Ovary (tissue), 9 donors: ENCODE results near the gene VPS13C. TPM values are rescaled to one million over a fixed set of nuclear protein-coding genes. Genes with fewer than 3 reads are reported as not detected.
A peak's percentile ranks its signal among the peaks of the same experiment; 100 is the strongest.

Source experiments
- DNase-seq, 5 donors: peaks; one replicate each; pipeline ENCODE4 v3.0.0-alpha.2; 2019 to 2020
- H3K27ac ChIP-seq, 2 donors: fragments of 200-600 bp; one replicate each; pipeline versions ENCODE4 v1.5.1 to v1.8.0; 2019 to 2022
- H3K27me3 ChIP-seq: fragments of 200-600 bp; one replicate; pipeline ENCODE4 v1.8.0; 2022
- H3K36me3 ChIP-seq: fragments of 200-600 bp; sonication (generic); one replicate; pipeline ENCODE4 v1.5.1; 2019
- H3K4me1 ChIP-seq: one replicate; pipeline ENCODE4 v1.8.1; 2013; ENCODE audit warnings: mild to moderate bottlenecking, moderate library complexity; ENCODE audit not compliant: insufficient read depth
- H3K4me3 ChIP-seq: fragments of 200-600 bp; sonication (generic); one replicate; pipeline ENCODE4 v1.5.1; 2017
- H3K9me3 ChIP-seq, 2 donors: fragments of 200-600 bp in 1 of 2; sonication (generic) in 1 of 2; one replicate each; pipeline versions ENCODE4 v1.5.1 to v1.8.1; 2013 to 2019; ENCODE audit warnings: mild to moderate bottlenecking in 1 of 2, moderate library complexity in 1 of 2
- EP300 ChIP-seq: sonication (generic); formaldehyde crosslinking; IDR thresholded peaks from one replicate; pipeline ENCODE4 v1.6.1; 2017; ENCODE audit warnings: antibody characterized with exemption
- POLR2A ChIP-seq: fragments of 450-650 bp; IDR thresholded peaks from one replicate; pipeline ENCODE4 v1.6.1; 2017; ENCODE audit warnings: antibody characterized with exemption, mild to moderate bottlenecking, moderate library complexity
- WGBS, 3 donors: extraction: QIAGEN DNeasy Blood & Tissue Kit in 1 of 3; methylation state at CpG; one replicate each; pipeline versions ENCODE4 v1.1.5 to v1.1.7; 2013 to 2017; 5-methylcytosine and 5-hydroxymethylcytosine counted together
- intact Hi-C, 4 donors: fragments of 100-400 bp; cut with DNase I; formaldehyde crosslinking; loops; one replicate each; pipeline versions ENCODE4 v1.11.0 to v1.15.1; 2022 to 2023
- polyA plus RNA-seq, 2 donors: library from polyadenylated mRNA; stranded (reverse); fragments of 200-250 nt in 1 of 2; fragments of 350-450 nt in 1 of 2; fragmentation: Illumina TruSeq in 1 of 2; extraction: RNeasy Lipid Tissue Mini Kit (QIAGEN cat#74804) in 1 of 2; gene quantifications; one replicate each; pipeline ENCODE4 v1.2.3, GENCODE V29; 2013 to 2014
- total RNA-seq, 7 donors: library from RNA; depleted of rRNA in 2 of 7; stranded (reverse); fragments of >200 nt in 2 of 7; fragmentation: NEBNext Ultra II Directional in 3 of 7; extraction: Animal tissue kit (Norgen Biotek cat#: 25700) in 3 of 7; gene quantifications; one replicate each; pipeline versions ENCODE4 v1.1.0 to v1.2.4, GENCODE V29; 2016 to 2023
- TF ChIP-seq, protein P1 (sequence below), 3 donors: fragments of 450-650 bp in 2 of 3; fragments of 200-600 bp in 1 of 3; IDR thresholded peaks; one replicate each; pipeline versions ENCODE4 v1.5.1 to v1.8.0; 2016 to 2022; ENCODE audit warnings: antibody characterized with exemption in 3 of 3, mild to moderate bottlenecking in 1 of 3
- donor health status: DM: no; HTN: no; CAD: no; lungs with moderate emphysema.
- donor health status: DM: no; HTN: no; CAD: no.
- donor health status: Bipolar disorder and iron deficiency.
- donor health status: DM: yes; HTN: yes; CAD: no.
- donor health status: DM: no; HTN: no; CAD: no.
- donor health status: DM: yes; HTN: yes; CAD: no.

VPS13C gene
- total and polyA plus RNA-seq, 9 donors, result 19.4 to 78.1 (median 68.4) TPM

DNA sequence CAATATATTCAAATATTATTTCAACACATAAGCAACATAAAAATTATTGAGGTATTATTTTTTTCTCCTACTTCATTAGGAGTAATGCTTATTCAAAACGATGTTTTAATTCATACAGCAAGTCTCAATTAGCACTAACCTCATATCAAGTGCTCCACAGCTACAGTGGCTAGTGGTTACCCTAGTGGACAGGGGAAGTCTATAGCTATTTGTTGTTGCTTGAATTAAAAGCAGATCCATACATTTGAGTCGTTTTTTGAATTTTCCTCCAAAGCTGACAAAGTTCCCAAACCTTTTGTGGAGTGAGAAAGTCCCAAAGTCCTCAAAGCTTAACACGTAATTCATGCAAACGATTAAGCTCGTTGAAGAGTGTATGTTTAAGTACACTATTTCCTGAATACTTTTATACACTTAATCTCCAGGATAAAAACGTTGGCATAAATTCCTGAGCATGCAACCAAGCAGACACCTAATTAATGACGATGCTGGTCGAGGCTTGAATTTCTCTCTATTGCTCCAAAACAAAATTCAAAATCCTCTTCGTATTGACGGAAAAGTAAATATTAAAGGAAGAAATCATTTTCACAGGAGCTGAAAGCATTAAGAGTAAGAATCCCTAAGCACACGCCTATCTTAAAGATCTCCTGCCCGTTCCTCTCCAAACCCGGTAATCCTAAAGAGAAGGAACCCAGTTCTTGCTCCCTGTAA lies 985 bp downstream of the VPS13C start:
- TF ChIP-seq EP300 (no peak), POLR2A (no peak)
- TF ChIP-seq, protein P1, sequence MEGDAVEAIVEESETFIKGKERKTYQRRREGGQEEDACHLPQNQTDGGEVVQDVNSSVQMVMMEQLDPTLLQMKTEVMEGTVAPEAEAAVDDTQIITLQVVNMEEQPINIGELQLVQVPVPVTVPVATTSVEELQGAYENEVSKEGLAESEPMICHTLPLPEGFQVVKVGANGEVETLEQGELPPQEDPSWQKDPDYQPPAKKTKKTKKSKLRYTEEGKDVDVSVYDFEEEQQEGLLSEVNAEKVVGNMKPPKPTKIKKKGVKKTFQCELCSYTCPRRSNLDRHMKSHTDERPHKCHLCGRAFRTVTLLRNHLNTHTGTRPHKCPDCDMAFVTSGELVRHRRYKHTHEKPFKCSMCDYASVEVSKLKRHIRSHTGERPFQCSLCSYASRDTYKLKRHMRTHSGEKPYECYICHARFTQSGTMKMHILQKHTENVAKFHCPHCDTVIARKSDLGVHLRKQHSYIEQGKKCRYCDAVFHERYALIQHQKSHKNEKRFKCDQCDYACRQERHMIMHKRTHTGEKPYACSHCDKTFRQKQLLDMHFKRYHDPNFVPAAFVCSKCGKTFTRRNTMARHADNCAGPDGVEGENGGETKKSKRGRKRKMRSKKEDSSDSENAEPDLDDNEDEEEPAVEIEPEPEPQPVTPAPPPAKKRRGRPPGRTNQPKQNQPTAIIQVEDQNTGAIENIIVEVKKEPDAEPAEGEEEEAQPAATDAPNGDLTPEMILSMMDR (IDR thresholded peaks at IDR 0.05), result no peak
- peak overlapping the region; percentile 71 for H3K4me3 ChIP-seq
- H3K27ac ChIP-seq, result peak overlapping the region; percentile 82 to 87
- peaks cover 5% of the 10 kb centered on the region for H3K4me1 ChIP-seq
- no peaks in the 10 kb centered on the region for H3K36me3 ChIP-seq
- H3K27me3 ChIP-seq, result no peaks in the 10 kb centered on the region
- DNase-seq, result no peak
- intact Hi-C loops, result no loop called here
- H3K9me3 ChIP-seq, result no peaks in the 10 kb centered on the region
- WGBS, 3 donors, result 3 to 5% (median 4%) methylated on average over 13 of the region's 13 CpGs

DNA sequence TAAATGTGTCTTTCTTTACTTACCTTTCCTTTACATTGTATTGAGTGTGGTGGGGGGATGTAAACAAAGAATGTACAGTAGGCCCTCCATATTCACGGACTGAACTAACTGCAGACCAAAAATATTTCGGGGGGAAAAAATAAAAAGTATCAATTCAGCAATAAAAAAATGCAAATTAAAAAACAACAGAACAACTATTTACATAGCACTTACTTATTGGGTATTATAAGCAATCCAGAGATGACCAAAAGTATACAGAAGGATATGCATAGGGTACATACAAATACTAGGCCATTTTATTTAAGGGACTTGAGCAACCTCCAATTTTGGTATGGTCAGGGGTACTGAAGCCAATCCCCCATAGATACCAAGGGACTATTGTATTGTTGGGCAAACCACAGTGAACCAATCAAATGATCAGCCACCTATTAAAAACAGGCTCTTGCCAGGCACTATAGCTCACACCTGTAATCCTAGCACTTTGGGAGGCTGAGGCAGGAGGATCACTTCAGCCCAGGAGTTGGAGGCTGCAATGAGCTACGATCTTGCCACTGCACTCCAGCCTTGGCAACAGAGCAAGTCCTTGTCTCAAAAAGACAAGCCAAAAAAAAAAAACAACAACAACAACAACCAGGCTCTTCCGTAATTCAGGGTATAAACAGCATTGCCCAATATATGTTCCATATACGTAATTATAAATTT lies 1.8 kb downstream of the VPS13C start:
- WGBS, 3 donors, result 75 to 89% (median 81%) methylated on average over 5 of the region's 5 CpGs
- intact Hi-C loops, result no loop called here
- Histone ChIP-seq H3K4me3 (no peak overlapping the region), H3K4me1 (peaks cover 5% of the 10 kb centered on the region), H3K27me3 (no peaks in the 10 kb centered on the region), H3K27ac (no peak overlapping the region), H3K36me3 (no peaks in the 10 kb centered on the region), H3K9me3 (no peaks in the 10 kb centered on the region)
- no peak for TF ChIP-seq POLR2A
- TF ChIP-seq, protein P1 (IDR thresholded peaks at IDR 0.05), result no peak
- TF ChIP-seq EP300, result no peak
- DNase-seq, result no peak

DNA sequence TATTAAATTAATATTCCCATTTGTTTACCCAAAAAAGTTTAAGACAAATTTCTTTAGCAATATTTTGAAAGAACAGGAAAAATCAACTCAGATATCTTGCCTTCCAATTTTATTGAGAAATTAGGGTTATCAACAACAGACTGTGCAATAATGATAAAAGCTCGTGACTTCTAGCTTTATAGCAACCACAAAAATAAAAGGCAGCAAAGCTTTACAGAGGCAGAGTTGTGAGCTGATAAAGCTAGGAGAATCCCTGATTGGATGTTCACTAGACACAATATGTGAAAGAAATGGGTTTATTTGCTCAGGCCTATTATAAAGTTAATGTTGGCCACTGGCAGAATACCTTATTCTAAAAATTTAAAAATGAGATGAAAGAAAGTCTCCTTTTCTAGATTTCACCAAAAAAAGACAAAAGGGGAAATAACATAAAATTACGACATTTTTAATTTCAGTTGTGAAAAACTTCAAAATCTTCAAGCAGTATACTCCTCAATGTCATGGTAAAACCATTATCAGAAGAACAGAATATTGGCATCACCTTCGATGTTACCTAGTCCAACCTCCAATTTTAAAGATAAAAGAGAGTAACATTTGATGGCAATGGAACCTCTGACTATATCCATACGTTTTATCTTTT lies 2.8 kb downstream of the VPS13C start:
- intact Hi-C loops, result no loop called here
- Histone ChIP-seq H3K27me3 (no peaks in the 10 kb centered on the region), H3K4me1 (peaks cover 5% of the 10 kb centered on the region), H3K27ac (no peak overlapping the region), H3K36me3 (no peaks in the 10 kb centered on the region), H3K9me3 (no peaks in the 10 kb centered on the region), H3K4me3 (no peak overlapping the region)
- TF ChIP-seq, protein P1 (IDR thresholded peaks at IDR 0.05), result no peak
- no peak for TF ChIP-seq EP300
- TF ChIP-seq POLR2A, result no peak
- no peak for DNase-seq
- 86 to 88% (median 87%) methylated on average over 4 of the region's 4 CpGs for WGBS, 3 donors

DNA sequence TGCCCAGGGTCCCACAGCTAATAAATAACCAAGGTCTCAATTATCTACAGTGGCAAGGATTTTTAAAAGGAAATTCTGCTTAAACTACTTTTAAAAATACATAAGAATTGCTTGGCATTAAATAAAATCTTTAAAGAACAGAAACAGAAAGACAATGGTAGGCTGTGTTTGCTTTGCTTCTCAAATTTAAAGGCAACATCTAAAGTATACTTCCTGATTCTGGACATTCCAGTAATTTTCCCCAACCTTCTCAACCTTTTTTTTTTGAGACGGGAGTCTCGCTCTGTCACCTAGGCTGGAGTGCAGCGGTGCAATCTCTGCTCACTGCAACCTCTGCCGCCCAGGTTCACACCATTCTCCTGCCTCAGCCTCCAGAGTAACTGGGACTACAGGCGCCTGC lies 5.3 kb downstream of the VPS13C start:
- 92 to 95% (median 95%) methylated on average over 5 of the region's 5 CpGs for WGBS, 3 donors
- Histone ChIP-seq H3K4me3 (no peak overlapping the region), H3K36me3 (no peaks in the 10 kb centered on the region), H3K9me3 (no peaks in the 10 kb centered on the region), H3K27me3 (no peaks in the 10 kb centered on the region), H3K27ac (no peak overlapping the region), H3K4me1 (peaks cover 5% of the 10 kb centered on the region)
- no peak for DNase-seq
- TF ChIP-seq EP300 (no peak), POLR2A (no peak)
- TF ChIP-seq, protein P1 (IDR thresholded peaks at IDR 0.05), result no peak
- intact Hi-C loops, result no loop called here
